ENCODE data around the gene TUBB4B. TPM values are rescaled to one million over a fixed set of nuclear protein-coding genes. Genes with fewer than 3 reads are reported as not detected.

Gene TUBB4B
- total and polyA plus RNA-seq, 2 donors from 2014 or later: 258 to 394 TPM

DNA sequence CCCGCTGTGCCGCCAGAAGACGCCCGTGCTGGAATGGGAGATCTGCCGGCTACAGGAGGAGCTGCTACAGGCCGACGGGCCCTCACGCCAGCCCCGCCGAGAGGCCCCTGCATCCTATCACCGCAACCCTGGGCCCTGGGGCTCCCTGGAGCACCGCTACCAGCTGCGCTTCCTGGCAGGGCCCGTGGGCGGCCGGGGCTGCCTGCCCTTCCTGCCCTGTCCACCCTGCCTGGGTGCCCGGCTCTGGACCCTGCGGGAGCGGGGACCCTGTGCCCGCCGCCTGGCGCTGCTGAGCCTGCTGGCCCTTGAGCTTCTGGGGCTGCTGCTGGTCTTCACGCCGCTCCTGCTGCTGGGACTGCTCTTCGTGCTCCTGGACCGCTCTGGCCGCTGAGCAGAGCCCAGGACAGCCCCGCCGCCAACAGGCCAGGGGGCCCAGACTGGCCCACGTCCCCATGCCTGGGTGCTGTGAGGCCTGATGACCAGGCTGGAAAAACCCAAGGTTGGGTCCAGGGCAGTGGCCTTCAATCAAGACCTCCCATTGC lies 22.8 kb upstream of the TUBB4B start:
- no peaks in the 10 kb centered on the region for H3K9me3 ChIP-seq (ENCODE audit: control insufficient read depth in 2 of 3, insufficient read depth in 1 of 3, low read length in 3 of 3)
- intact Hi-C loops (cut with DNase I): no loop called here
- no peak for DNase-seq
- FAIRE-seq: no peak
- no peak overlapping the region for H3K27ac ChIP-seq (ENCODE audit: low read depth in 2 of 2, low read length in 2 of 2)
- TF ChIP-seq, protein P1, sequence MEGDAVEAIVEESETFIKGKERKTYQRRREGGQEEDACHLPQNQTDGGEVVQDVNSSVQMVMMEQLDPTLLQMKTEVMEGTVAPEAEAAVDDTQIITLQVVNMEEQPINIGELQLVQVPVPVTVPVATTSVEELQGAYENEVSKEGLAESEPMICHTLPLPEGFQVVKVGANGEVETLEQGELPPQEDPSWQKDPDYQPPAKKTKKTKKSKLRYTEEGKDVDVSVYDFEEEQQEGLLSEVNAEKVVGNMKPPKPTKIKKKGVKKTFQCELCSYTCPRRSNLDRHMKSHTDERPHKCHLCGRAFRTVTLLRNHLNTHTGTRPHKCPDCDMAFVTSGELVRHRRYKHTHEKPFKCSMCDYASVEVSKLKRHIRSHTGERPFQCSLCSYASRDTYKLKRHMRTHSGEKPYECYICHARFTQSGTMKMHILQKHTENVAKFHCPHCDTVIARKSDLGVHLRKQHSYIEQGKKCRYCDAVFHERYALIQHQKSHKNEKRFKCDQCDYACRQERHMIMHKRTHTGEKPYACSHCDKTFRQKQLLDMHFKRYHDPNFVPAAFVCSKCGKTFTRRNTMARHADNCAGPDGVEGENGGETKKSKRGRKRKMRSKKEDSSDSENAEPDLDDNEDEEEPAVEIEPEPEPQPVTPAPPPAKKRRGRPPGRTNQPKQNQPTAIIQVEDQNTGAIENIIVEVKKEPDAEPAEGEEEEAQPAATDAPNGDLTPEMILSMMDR (IDR thresholded peaks at IDR 0.05; ENCODE audit: borderline replicate concordance, extremely low read depth, insufficient read depth): no peak
- H3K9ac ChIP-seq (ENCODE audit: low read length in 3 of 3): no peak overlapping the region
- H3K36me3 ChIP-seq (ENCODE audit: control insufficient read depth in 2 of 3, insufficient read depth in 3 of 3, low read length in 3 of 3): peaks cover 0 to 2% (median 0%) of the 10 kb centered on the region in 3 donors
- no peaks in the 10 kb centered on the region for H3K27me3 ChIP-seq (ENCODE audit: control insufficient read depth, insufficient read depth, low read length)
- H3K4me3 ChIP-seq (ENCODE audit: low read length in 3 of 3): no peak overlapping the region
- peaks cover 0 to 27% (median 0%) of the 10 kb centered on the region in 3 donors for H3K4me1 ChIP-seq (ENCODE audit: control insufficient read depth in 2 of 3, insufficient read depth in 2 of 3, low read depth in 1 of 3, low read length in 3 of 3)

DNA sequence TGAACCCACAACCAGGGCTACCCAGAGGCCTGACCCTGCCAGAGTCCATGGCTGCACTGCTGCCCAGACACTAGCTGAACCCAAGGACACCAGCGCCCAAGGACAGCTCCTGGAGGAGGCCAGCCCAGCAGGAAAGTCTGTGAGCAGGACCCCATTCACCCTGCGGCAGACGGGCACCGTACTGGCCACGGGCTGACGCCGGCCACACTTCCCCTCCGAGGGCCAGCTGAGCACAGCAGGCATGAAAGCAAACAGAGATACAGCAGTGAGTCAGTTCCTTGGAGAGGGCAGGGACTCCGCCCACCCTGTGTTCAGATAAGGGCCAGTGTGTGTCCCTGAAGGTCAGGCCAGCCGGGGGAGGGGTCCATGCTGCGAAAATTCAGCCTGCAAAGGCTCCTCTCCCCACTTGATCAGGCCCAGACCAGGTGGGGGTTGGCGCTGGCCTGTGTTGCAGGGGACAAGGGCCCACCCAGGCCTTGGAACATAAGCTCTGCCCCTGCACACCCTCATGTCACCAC lies 22.3 kb upstream of the TUBB4B start:
- Histone ChIP-seq H3K4me3 (ENCODE audit: low read length in 3 of 3) (no peak overlapping the region), H3K9ac (ENCODE audit: low read length in 3 of 3) (no peak overlapping the region), H3K27me3 (ENCODE audit: control insufficient read depth, insufficient read depth, low read length) (no peaks in the 10 kb centered on the region), H3K36me3 (ENCODE audit: control insufficient read depth in 2 of 3, insufficient read depth in 3 of 3, low read length in 3 of 3) (peaks cover 0 to 2% (median 0%) of the 10 kb centered on the region in 3 donors), H3K4me1 (ENCODE audit: control insufficient read depth in 2 of 3, insufficient read depth in 2 of 3, low read depth in 1 of 3, low read length in 3 of 3) (peaks cover 0 to 27% (median 0%) of the 10 kb centered on the region in 3 donors), H3K9me3 (ENCODE audit: control insufficient read depth in 2 of 3, insufficient read depth in 1 of 3, low read length in 3 of 3) (no peaks in the 10 kb centered on the region), H3K27ac (ENCODE audit: low read depth in 2 of 2, low read length in 2 of 2) (no peak overlapping the region)
- no peak for FAIRE-seq
- intact Hi-C loops (cut with DNase I): no loop called here
- TF ChIP-seq, protein P1 (IDR thresholded peaks at IDR 0.05; ENCODE audit: borderline replicate concordance, extremely low read depth, insufficient read depth): no peak
- DNase-seq: no peak

DNA sequence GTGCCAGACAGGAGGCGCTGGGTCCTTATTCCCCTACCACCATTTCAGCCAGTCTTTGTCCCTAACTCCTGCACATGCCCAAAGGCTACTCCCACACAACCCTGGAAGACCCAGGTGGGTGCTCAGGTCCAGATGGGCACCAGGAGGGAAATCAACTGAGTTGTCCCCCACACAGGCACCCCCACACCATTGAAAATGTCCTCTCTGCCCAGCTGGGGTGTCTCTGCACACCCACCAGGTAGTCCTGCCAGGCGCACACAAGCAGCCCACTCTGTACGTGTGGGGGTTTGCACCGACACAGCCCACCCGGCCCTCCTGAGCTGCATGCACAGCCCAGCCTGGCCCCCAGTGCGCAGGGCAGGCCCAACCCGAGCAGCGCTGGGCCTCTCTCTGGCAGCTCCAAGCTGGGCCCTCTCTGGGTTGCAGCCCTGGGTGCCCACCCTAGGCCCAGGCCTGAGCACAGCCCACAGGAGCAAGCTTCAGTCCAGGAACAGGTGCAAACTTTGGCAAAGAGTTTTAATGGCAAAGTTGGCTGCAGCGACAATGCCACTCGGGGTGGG lies 21.2 kb upstream of the TUBB4B start:
- Histone ChIP-seq H3K4me3 (ENCODE audit: low read length in 3 of 3) (no peak overlapping the region), H3K9me3 (ENCODE audit: control insufficient read depth in 2 of 3, insufficient read depth in 1 of 3, low read length in 3 of 3) (no peaks in the 10 kb centered on the region), H3K36me3 (ENCODE audit: control insufficient read depth in 2 of 3, insufficient read depth in 3 of 3, low read length in 3 of 3) (no peaks in the 10 kb centered on the region), H3K9ac (ENCODE audit: low read length in 3 of 3) (no peak overlapping the region), H3K27ac (ENCODE audit: low read depth in 2 of 2, low read length in 2 of 2) (no peak overlapping the region), H3K4me1 (ENCODE audit: control insufficient read depth in 2 of 3, insufficient read depth in 2 of 3, low read depth in 1 of 3, low read length in 3 of 3) (peaks cover 0 to 30% (median 2%) of the 10 kb centered on the region in 3 donors), H3K27me3 (ENCODE audit: control insufficient read depth, insufficient read depth, low read length) (no peaks in the 10 kb centered on the region)
- FAIRE-seq (no peak), DNase-seq (no peak)
- TF ChIP-seq, protein P1 (IDR thresholded peaks at IDR 0.05; ENCODE audit: borderline replicate concordance, extremely low read depth, insufficient read depth): no peak
- intact Hi-C loops (cut with DNase I): no loop called here

Data from kidney (tissue), 14 donors.